ENCODE results near the gene KLHL21.
"Not testable (repeated sequence)": the region's sequence is repeated elsewhere in the genome, so short reads cannot be mapped to it uniquely, and the experiment has no call there.

Gene KLHL21

DNA sequence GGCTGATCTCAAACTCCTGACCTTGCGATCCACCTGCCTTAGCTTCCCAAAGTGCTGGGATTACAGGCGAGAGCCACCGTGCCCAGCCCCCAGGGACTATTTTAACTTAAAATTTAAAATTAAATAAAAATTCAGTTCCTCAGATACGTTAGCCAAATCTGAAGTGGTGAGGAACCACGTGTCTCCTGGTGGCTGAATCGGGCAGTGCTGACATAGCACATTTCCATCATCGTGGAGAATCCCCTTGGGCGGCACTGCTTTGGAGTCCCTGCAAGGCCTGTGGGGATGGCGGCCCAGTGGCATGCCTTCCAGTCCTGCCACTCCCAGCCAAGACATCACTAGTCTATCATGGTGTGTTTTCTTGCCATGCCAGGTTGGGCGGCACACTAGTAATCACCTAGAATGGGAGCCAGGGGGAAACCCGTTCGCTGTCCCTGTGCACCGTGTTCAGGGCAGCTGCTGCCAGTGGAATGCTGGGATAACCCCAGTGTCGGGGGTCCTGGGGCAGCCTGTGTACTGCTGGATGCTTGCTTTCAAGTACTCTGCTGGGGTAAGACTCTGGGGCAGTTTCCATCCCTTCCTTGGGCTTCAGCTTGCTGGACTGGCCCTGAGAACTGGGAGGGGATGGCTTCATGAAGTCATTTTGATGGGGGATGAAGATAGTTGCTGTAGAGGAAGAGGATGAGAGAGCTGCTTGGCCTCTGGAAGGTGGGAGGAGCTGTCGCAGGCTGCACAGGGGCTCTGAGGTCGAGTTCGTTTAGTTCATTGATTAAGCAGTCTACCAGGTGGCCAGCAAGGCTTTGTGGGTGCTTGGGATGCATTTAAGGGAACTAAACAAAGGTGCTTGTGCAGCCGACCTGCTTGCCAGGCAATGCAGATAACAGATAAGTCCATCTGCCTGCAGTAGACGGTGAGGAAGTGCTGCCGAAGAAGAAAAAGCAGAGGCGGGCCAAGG lies 18.3 kb downstream of the KLHL21 start:
- DNase-seq (ENCODE audit: low spot score) (no peak), FAIRE-seq (no peak)

DNA sequence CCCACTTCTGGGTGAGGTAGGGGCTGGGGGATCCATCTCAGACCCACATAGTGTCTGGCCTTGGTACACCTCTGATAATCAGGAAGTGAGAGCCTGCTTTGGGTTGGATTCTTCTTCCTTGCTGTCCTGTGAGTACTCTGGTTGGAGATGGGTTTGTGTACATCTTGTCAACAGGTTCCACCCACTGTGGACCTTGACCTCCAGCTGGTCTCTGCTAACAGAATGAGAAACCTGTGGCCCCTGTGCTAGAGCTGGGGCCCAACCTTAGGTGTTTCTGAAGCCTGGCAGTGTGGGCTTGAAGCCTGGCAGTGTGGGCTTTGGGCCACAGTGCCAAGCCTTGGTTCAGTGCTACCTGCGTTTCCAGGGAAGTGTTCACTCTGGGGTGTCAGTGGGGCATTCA lies 20.3 kb downstream of the KLHL21 start:
- DNase-seq (ENCODE audit: low spot score) (no peak), FAIRE-seq (no peak)

- FAIRE-seq (no peak), DNase-seq (ENCODE audit: low spot score) (no peak)
These were observed 20.9 kb downstream of the KLHL21 start for GRCh38 chr1:6581561-6582305.

DNA sequence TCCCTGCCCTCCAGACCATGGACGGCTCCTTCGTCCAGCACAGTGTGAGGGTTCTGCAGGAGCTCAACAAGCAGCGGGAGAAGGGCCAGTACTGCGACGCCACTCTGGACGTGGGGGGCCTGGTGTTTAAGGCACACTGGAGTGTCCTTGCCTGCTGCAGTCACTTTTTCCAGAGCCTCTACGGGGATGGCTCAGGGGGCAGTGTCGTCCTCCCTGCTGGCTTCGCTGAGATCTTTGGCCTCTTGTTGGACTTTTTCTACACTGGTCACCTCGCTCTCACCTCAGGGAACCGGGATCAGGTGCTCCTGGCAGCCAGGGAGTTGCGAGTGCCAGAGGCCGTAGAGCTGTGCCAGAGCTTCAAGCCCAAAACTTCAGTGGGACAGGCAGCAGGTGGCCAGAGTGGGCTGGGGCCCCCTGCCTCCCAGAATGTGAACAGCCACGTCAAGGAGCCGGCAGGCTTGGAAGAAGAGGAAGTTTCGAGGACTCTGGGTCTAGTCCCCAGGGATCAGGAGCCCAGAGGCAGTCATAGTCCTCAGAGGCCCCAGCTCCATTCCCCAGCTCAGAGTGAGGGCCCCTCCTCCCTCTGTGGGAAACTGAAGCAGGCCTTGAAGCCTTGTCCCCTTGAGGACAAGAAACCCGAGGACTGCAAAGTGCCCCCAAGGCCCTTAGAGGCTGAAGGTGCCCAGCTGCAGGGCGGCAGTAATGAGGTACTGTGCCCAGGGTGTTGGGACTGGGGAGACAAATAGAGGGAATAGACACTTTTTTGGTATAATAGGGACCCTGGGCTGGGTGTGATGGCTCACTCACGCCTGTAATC lies 21.9 kb downstream of the KLHL21 start:
- DNase-seq (ENCODE audit: low spot score) = no peak

GRCh38 chr1:6580119-6580592 lies 22.5 kb downstream of the KLHL21 start:
- no peak for DNase-seq (ENCODE audit: low spot score)
- no peak for FAIRE-seq

More for the DNA sequence above, 21.9 kb downstream of the KLHL21 start:
- FAIRE-seq = no peak

DNA sequence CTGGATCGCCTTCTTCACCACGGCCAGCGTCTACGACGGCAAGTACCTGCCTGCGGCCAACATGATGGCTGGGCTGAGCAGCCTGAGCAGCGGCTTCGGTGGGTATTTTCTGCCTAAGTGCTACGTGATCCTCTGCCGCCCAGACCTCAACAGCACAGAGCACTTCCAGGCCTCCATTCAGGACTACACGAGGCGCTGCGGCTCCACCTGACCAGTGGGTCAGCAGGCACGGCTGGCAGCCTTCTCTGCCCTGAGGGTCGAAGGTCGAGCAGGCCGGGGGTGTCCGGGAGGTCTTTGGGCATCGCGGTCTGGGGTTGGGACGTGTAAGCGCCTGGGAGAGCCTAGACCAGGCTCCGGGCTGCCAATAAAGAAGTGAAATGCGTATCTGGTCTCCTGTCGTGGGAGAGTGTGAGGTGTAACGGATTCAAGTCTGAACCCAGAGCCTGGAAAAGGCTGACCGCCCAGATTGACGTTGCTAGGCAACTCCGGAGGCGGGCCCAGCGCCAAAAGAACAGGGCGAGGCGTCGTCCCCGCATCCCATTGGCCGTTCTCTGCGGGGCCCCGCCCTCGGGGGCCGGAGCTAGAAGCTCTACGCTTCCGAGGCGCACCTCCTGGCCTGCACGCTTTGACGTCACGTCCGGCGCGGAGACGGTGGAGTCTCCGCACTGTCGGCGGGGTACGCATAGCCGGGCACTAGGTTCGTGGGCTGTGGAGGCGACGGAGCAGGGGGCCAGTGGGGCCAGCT lies 23.1 kb downstream of the KLHL21 start, which contains the start of gene ZBTB48:
Gene ZBTB48 (plus strand): TSS at position 621 of the 745 bp plus-strand sequence. CDS start 616 bp downstream, outside the sequence.
- FAIRE-seq (no peak), DNase-seq (ENCODE audit: low spot score) (peak; percentile 98)

GRCh38 chr1:6578624-6579373 lies 23.9 kb downstream of the KLHL21 start:
- DNase-seq (ENCODE audit: low spot score) (no peak), FAIRE-seq (no peak)

GRCh38 chr1:6577831-6578525 lies 24.7 kb downstream of the KLHL21 start:
- no peak for DNase-seq (ENCODE audit: low spot score)
- FAIRE-seq = no peak

DNA sequence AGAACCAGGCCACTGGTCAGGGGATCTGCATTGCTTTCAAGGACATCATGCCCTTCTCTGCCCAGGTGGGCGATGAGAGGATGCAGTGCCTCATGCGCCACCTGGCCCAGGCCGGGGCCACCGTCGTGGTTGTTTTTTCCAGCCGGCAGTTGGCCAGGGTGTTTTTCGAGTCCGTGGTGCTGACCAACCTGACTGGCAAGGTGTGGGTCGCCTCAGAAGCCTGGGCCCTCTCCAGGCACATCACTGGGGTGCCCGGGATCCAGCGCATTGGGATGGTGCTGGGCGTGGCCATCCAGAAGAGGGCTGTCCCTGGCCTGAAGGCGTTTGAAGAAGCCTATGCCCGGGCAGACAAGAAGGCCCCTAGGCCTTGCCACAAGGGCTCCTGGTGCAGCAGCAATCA lies 27.9 kb downstream of the KLHL21 start:
- no peak for FAIRE-seq

GRCh38 chr1:6574025-6574620 lies 28.5 kb downstream of the KLHL21 start:
- no peak for DNase-seq (ENCODE audit: low spot score)
- no peak for FAIRE-seq

More for the DNA sequence above, 27.9 kb downstream of the KLHL21 start:
- no peak for DNase-seq (ENCODE audit: low spot score)

GRCh38 chr1:6572653-6573383 lies 29.9 kb downstream of the KLHL21 start:
- DNase-seq (ENCODE audit: low spot score) = no peak
- no peak for FAIRE-seq

- DNase-seq (ENCODE audit: low spot score) = no peak
- no peak for FAIRE-seq
These were observed 31.7 kb downstream of the KLHL21 start for GRCh38 chr1:6570987-6571386.

DNA sequence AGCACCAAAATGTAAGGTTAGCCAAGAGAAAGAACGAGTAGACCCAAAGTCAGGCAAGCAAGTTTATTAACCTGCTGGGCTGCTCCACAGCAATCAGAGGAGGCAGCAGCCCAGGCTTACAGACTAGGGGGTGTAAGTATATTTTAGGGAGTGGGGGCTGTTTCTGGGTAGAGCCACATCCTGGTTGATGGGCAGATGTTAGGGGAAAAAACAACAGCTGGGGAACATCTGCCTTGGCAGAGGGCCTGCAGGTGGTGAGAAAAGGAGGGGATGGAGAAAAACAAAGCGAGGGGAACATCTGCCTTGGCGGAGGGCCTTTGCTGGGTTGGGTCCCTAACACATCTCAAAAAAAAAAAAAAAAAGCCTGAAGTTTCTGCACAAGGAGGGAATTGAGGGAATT lies 32.6 kb downstream of the KLHL21 start:
- DNase-seq (ENCODE audit: low spot score) (no peak), FAIRE-seq (no peak)

DNA sequence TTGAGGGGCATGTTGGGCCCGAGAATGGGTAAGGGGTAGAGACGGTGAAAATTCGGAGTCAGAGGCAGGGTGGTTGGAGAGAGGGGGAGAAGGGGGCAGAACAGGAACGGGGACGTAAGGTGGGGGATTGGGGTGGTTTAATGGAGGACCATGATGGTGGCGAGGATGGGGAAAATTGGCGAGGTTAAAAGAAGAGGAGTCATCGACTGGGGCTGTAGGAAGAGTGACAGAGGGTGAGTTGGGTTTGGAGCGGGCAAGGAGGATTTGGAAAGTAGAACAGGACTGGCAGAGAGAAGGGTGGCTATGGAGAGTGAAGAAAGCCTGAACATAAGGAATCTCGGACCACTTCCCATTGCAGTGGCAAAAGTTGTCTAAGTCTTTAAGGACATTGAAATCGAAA lies 33.6 kb downstream of the KLHL21 start:
- DNase-seq (ENCODE audit: low spot score) (no peak), FAIRE-seq (no peak)

GRCh38 chr1:6560267-6560666 lies 42.4 kb downstream of the KLHL21 start:
- FAIRE-seq = no peak
- no peak for DNase-seq (ENCODE audit: low spot score)

GRCh38 chr1:6559161-6559560 lies 43.5 kb downstream of the KLHL21 start:
- not testable (repeated sequence) for FAIRE-seq; DNase-seq (ENCODE audit: low spot score)

DNA sequence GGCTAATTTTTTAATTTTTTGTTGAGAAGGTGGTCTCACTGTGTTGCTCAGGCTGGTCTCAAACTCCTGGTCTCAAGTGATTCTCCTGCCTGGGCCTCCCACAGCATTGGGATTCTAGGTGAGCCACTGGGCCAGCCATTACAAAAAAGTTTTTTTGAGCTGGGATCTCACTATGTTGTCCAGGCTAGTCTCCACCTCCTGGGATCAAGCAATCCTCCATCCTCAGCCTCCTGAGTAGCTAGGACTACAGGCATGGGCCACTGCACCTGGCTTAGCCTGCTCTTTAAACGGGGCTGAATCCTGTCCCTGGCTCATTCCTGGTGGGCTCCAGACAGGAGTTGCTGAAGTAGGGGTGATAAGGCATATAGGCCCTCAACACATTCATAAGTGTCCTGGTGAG lies 45.1 kb downstream of the KLHL21 start:
- no peak for FAIRE-seq
- DNase-seq (ENCODE audit: low spot score) = no peak
